GM23248 (cell line): ENCODE results near the gene AKR1D1. TPM values are rescaled to one million over a fixed set of nuclear protein-coding genes. Genes with fewer than 3 reads are reported as not detected.

Experiments used
- DNase-seq: peaks from one replicate; pipeline ENCODE4 v3.0.0-alpha.2; 2015
- H2AFZ ChIP-seq: fragments of 200-600 bp; sonication (generic); 2 replicates; pipeline ENCODE4 v1.6.1; 2016; ENCODE audit warnings: antibody characterized with exemption
- H3F3A ChIP-seq: fragments of 200-600 bp; sonication (generic); 2 replicates; pipeline ENCODE4 v1.6.1; 2016; ENCODE audit warnings: mild to moderate bottlenecking, antibody characterized with exemption, mixed run types; ENCODE audit not compliant: insufficient read depth
- H3K27ac ChIP-seq: fragments of 200-600 bp; sonication (generic); 2 replicates; pipeline ENCODE4 v1.5.1; 2016; ENCODE audit warnings: mild to moderate bottlenecking
- H3K27me3 ChIP-seq: fragments of 200-600 bp; sonication (generic); replicated peaks from 2 replicates; pipeline ENCODE4 v1.6.1; 2016; ENCODE audit warnings: mild to moderate bottlenecking; ENCODE audit not compliant: insufficient read depth
- H3K36me3 ChIP-seq: fragments of 200-600 bp; sonication (generic); 2 replicates; pipeline ENCODE4 v1.6.1; 2016; ENCODE audit warnings: low read depth, mild to moderate bottlenecking
- H3K4me1 ChIP-seq: fragments of 200-600 bp; sonication (generic); 2 replicates; pipeline ENCODE4 v1.6.1; 2016; ENCODE audit warnings: mild to moderate bottlenecking; ENCODE audit not compliant: insufficient read depth
- H3K4me2 ChIP-seq: fragments of 200-600 bp; sonication (generic); one replicate; pipeline ENCODE4 v1.6.1; 2016; ENCODE audit warnings: mild to moderate bottlenecking; ENCODE audit not compliant: unreplicated experiment
- H3K4me3 ChIP-seq: fragments of 200-600 bp; sonication (generic); 2 replicates; pipeline ENCODE4 v1.5.1; 2016; ENCODE audit warnings: mild to moderate bottlenecking
- H3K79me2 ChIP-seq: fragments of 200-600 bp; sonication (generic); 2 replicates; pipeline ENCODE4 v1.6.1; 2016; ENCODE audit warnings: mild to moderate bottlenecking; ENCODE audit not compliant: insufficient read depth
- H3K9ac ChIP-seq: fragments of 200-600 bp; sonication (generic); 2 replicates; pipeline ENCODE4 v1.6.1; 2016; ENCODE audit warnings: mild to moderate bottlenecking
- H3K9me2 ChIP-seq: fragments of 200-600 bp; sonication (generic); 2 replicates; pipeline ENCODE4 v1.6.1; 2016; ENCODE audit warnings: mixed run types, mild to moderate bottlenecking, moderate library complexity; ENCODE audit not compliant: insufficient read depth
- H3K9me3 ChIP-seq: fragments of 200-600 bp; sonication (generic); one replicate; pipeline ENCODE4 v1.6.1; 2017; ENCODE audit warnings: low read depth
- H4K20me1 ChIP-seq: fragments of 200-600 bp; sonication (generic); 2 replicates; pipeline ENCODE4 v1.6.0; 2016; ENCODE audit not compliant: insufficient read depth
- EZH2 ChIP-seq: fragments of 200-600 bp; sonication (generic); IDR thresholded peaks from 2 replicates; pipeline ENCODE4 v1.6.1; 2018; ENCODE audit warnings: antibody characterized with exemption, mild to moderate bottlenecking; ENCODE audit not compliant: insufficient read depth, poor library complexity, severe bottlenecking
- EZH2phosphoT487 ChIP-seq: fragments of 200-600 bp; sonication (generic); IDR thresholded peaks from 2 replicates; pipeline ENCODE4 v1.6.1; 2018; ENCODE audit warnings: antibody characterized with exemption, moderate library complexity, mild to moderate bottlenecking, low read depth; ENCODE audit not compliant: insufficient read depth
- WGBS, 2 experiments: methylation state at CpG; one replicate each; pipeline ENCODE4 v1.1.6; 2015 to 2017; ENCODE audit warnings: low lambda C conversion rate in 2 of 2, low coverage in 1 of 2; ENCODE audit errors: missing lambda C conversion rate in 2 of 2; 5-methylcytosine and 5-hydroxymethylcytosine counted together
- in situ Hi-C: fragments of 300-500 bp; cut with MboI; formaldehyde crosslinking; loops from 2 replicates; pipeline ENCODE4 v1.15.0; 2020
- polyA plus RNA-seq: library from polyadenylated mRNA; unstranded; fragments of >200 nt; fragmentation: Nextera tagmentation; extraction: Ambion mirVana; gene quantifications from 2 replicates; pipeline ENCODE4 v1.2.1, GENCODE V29; 2016
- total RNA-seq: library from RNA; depleted of rRNA; stranded (reverse); fragments of >200 nt; shearing (Covaris generic); gene quantifications from 2 replicates; pipeline ENCODE4 v1.2.3, GENCODE V29; 2014

The AKR1D1 gene
- total and polyA plus RNA-seq, 2 experiments from 2014 or later, result not detected

GRCh38 chr7:138120140-138120827 is 44.0 kb downstream of the AKR1D1 start:
- peaks cover 2% of the 10 kb centered on the region; the same call in 1 of the 2 replicates for H3F3A ChIP-seq
- H3K9me2 ChIP-seq, result no peaks in the 10 kb centered on the region
- H3K9ac ChIP-seq, result no peak overlapping the region
- H4K20me1 ChIP-seq, result no peaks in the 10 kb centered on the region
- no peak overlapping the region for H3K4me2 ChIP-seq
- H3K9me3 ChIP-seq, result no peaks in the 10 kb centered on the region
- no peaks in the 10 kb centered on the region for H3K36me3 ChIP-seq
- H3K4me3 ChIP-seq, result no peak overlapping the region
- no peaks in the 10 kb centered on the region for H3K27me3 ChIP-seq
- H2AFZ ChIP-seq, result no peak overlapping the region
- TF ChIP-seq EZH2 (no peak), EZH2phosphoT487 (no peak)
- H3K27ac ChIP-seq, result no peak overlapping the region
- in situ Hi-C loops, result no loop called here
- DNase-seq, result no peak
- 29 to 41% methylated on average over 10 of the region's 10 CpGs for WGBS, 2 experiments
- H3K4me1 ChIP-seq, result no peaks in the 10 kb centered on the region
- H3K79me2 ChIP-seq, result no peaks in the 10 kb centered on the region

DNA sequence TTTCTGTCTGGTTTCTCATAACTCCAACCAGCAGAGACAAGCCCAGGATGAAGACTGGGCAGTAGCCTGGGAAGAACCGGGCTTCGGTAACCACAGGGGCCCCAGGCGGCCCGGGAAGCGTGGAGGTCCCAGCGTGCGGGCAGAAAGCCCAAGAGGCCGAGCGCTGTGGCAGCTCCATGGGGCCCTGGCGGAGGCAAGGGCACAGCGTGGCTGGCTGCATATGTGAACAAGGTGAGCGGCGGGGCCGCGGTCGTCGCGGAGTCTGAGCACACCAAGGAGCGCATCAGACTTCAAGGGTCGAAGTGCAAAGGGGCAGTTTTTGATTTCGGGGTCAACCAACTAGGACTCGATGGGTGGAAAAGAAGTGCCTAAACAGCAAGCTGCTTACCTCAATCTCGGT is 45.9 kb downstream of the AKR1D1 start:
- Histone ChIP-seq H3F3A (peaks cover 11% of the 10 kb centered on the region), H3K9me2 (no peaks in the 10 kb centered on the region), H4K20me1 (no peaks in the 10 kb centered on the region), H3K36me3 (no peaks in the 10 kb centered on the region), H3K9me3 (no peaks in the 10 kb centered on the region), H3K79me2 (no peaks in the 10 kb centered on the region), H3K4me2 (no peak overlapping the region), H3K9ac (no peak overlapping the region), H3K27ac (no peak overlapping the region), H3K4me3 (no peak overlapping the region), H2AFZ (no peak overlapping the region), H3K27me3 (no peaks in the 10 kb centered on the region), H3K4me1 (peaks cover 7% of the 10 kb centered on the region; the same call in 1 of the 2 replicates)
- TF ChIP-seq EZH2phosphoT487, result no peak
- no peak for TF ChIP-seq EZH2
- in situ Hi-C loops, result no loop called here
- DNase-seq, result no peak
- WGBS, 2 experiments, result 73 to 78% methylated on average over 21 to 23 of the region's 23 CpGs

- Histone ChIP-seq H2AFZ (0 out of 2 replicates have a peak overlapping the region, but pooled peaks have one; percentile 33), H3K27ac (no peak overlapping the region), H3K27me3 (no peaks in the 10 kb centered on the region), H3K9ac (no peak overlapping the region), H3K4me2 (no peak overlapping the region), H4K20me1 (no peaks in the 10 kb centered on the region), H3K36me3 (no peaks in the 10 kb centered on the region), H3K4me1 (peaks cover 7% of the 10 kb centered on the region; the same call in 1 of the 2 replicates), H3K4me3 (no peak overlapping the region), H3K79me2 (no peaks in the 10 kb centered on the region), H3K9me3 (no peaks in the 10 kb centered on the region), H3K9me2 (no peaks in the 10 kb centered on the region), H3F3A (peaks cover 11% of the 10 kb centered on the region)
- 10 to 25% methylated on average over 2 of the region's 2 CpGs for WGBS, 2 experiments
- TF ChIP-seq EZH2phosphoT487 (no peak), EZH2 (no peak)
- in situ Hi-C loops, result no loop called here
- DNase-seq, result peak; percentile 44
Measured at GRCh38 chr7:138125119-138125518, 48.9 kb downstream of the AKR1D1 start.

- peak; percentile 64 for DNase-seq
Measured at GRCh38 chr7:138125598-138126111, 49.4 kb downstream of the AKR1D1 start.

More at GRCh38 chr7:138125598-138126111, 49.4 kb downstream of the AKR1D1 start:
- H3K9me3 ChIP-seq, result no peaks in the 10 kb centered on the region
- H3K36me3 ChIP-seq, result no peaks in the 10 kb centered on the region
- no peak overlapping the region for H3K4me3 ChIP-seq
- in situ Hi-C loops, result no loop called here
- H3K9me2 ChIP-seq, result no peaks in the 10 kb centered on the region
- H3K4me2 ChIP-seq, result peak overlapping the region; percentile 1
- 51 to 52% methylated on average over 2 of the region's 2 CpGs for WGBS, 2 experiments
- H3K27ac ChIP-seq, result no peak overlapping the region
- no peaks in the 10 kb centered on the region for H3K79me2 ChIP-seq
- H3K27me3 ChIP-seq, result no peaks in the 10 kb centered on the region
- H2AFZ ChIP-seq, result 0 out of 2 replicates have a peak overlapping the region, but pooled peaks have one; percentile 33
- H4K20me1 ChIP-seq, result no peaks in the 10 kb centered on the region
- peaks cover 11% of the 10 kb centered on the region for H3F3A ChIP-seq
- no peak overlapping the region for H3K9ac ChIP-seq
- TF ChIP-seq EZH2phosphoT487, result no peak
- TF ChIP-seq EZH2, result no peak
- H3K4me1 ChIP-seq, result peaks cover 7% of the 10 kb centered on the region; the same call in 1 of the 2 replicates
